ENCODE measurements around the gene PTPRZ1.

- TF ChIP-seq CTCF (conservative IDR thresholded peaks at IDR 0.05 in 1 of 2, IDR thresholded peaks at IDR 0.05 in 1 of 2; ENCODE audit: extremely low read depth in 1 of 2, insufficient read depth in 1 of 2, low read depth in 1 of 2, low read length in 2 of 2) (no peak), EZH2 (IDR thresholded peaks at IDR 0.05; ENCODE audit: borderline replicate concordance, low read length) (no peak)
Measured at GRCh38 chr7:121876656-121877500, 3.9 kb downstream of the PTPRZ1 start.

Data from mammary epithelial cell (primary cell).